GM21737 (cell line): ENCODE measurements around the gene SRL.
"Not testable (repeated sequence)": the region's sequence is repeated elsewhere in the genome, so short reads cannot be mapped to it uniquely, and the experiment has no call there.

ENCODE experiments used
- ATAC-seq: cut with Tn5 transposase; IDR thresholded peaks from one replicate; pipeline ENCODE4 v1.9.1; 2021; ENCODE audit warnings: mild to moderate bottlenecking, moderate library complexity; ENCODE audit not compliant: unreplicated experiment

Gene SRL

DNA sequence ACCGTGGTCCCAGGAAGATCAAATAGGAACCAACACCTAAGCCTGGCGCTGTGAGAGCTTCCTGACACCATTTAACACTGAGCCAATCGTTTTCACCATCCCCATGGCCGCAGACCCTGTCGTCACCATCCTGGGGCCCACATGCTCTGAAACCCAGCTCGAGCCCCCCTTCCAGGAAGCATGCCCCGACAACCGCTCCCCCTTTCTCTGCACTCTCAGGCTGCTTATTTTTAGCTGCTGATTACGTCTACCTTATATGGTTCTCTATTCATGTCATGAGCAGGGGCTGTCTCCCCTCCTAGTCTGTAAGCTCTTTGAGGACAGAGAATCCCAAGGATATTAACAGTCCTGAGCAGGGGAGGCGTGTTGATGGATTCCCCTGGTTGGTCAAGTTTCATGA is 10.5 kb downstream of the SRL start:
- no peak for ATAC-seq

DNA sequence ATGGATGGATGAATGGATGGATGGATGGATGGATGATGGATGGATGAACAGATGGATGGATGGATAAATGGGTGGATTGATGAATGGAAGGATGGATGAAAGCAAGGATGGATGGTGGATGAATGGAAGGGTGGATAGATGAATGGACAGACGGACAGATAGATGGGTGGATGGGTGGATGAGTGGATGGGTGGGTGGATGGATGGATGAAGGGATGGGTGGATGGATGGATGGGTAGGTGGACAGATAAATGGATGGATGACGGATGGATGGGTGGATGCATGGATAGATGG is 14.9 kb downstream of the SRL start:
- ATAC-seq = no peak

DNA sequence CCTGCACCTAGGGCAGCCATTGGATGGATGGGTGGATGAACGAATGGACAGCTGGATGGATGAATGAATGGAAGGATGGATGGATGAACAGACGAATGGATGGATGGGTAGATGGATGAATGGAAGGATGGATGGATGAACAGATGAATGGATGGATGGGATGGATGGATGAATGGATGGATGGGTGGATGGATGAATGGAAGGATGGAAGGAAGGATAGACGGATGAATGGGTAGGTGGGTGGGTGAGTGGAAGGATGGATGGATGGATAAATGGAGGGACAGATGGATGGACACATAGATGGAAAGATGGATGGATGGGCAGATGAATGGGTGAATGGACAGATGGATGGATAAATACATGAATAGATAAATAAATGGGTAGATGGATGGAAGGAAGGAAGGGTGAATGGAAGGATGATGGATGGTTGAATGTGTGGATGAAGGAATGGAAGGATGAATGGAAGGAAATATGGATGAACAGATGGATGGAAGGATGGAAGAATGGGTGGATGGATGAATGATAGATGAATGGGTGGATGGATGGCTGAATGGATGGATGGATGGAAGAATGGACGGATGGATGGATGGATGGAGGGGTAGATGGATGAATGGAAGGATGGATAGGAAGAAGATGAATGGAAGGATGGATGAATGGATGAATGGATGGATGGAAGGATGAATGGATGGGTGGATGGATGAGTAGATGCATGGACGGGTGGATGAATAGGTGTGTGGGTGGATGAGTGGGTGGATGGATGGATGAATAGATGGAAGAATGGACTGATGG is 15.4 kb downstream of the SRL start:
- ATAC-seq = no peak

DNA sequence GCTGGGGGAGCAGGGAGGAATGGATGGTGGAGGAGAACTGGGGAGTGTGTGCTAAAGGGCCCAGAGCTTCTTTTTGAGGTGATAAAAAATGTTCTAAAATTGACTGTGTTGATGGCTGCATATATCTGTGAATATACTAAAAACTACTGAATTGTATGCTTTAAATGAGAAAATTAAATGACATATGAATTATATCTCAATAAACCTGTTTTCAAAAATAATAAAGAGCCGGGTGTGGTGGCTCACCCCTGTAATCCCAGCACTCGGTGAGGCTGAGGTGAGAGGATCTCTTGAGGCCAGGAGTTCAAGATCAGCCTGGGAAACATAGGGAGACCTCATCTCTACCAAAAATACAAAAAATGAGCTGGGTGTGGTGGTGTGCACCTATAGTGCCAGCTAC is 16.8 kb downstream of the SRL start:
- ATAC-seq = no peak

DNA sequence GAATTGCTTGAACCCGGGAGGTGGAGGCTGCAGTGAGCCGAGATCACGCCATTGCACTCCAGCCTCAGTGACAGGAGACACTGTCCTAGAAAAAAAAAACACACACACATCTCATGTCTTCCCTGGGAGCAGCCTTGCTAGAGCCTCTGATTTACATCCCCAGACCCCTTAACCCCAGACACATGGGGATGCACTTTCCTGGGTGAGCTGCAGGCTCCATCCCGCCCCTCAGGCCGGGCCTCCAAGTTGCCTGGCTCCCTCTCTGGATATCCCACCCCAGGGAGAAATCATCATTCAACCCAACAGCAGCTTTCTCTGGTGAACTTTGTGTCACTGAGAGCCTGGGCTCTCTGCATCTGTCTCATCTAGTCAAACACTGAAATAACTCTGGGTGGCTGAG is 21.5 kb downstream of the SRL start:
- ATAC-seq = no peak

DNA sequence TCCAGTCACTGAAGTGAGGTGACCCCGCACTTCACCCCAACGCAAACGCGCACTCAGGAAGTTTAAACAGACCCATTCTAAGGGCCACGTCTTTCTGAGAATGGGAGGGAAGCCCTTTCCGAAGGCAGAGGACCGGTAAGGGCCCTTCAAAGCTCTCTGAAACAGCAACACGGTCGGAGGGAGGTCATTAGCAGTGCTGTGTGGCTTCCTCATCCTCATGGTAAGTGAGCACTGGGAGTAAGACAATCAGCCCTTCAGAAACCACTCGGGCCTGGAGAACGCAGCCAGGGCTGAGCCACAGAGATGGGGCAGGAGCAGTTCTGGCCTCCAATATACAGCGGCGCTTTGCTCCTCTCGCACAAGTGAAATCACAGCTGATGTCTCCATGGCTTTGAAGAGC is 23.7 kb downstream of the SRL start:
- no peak for ATAC-seq

DNA sequence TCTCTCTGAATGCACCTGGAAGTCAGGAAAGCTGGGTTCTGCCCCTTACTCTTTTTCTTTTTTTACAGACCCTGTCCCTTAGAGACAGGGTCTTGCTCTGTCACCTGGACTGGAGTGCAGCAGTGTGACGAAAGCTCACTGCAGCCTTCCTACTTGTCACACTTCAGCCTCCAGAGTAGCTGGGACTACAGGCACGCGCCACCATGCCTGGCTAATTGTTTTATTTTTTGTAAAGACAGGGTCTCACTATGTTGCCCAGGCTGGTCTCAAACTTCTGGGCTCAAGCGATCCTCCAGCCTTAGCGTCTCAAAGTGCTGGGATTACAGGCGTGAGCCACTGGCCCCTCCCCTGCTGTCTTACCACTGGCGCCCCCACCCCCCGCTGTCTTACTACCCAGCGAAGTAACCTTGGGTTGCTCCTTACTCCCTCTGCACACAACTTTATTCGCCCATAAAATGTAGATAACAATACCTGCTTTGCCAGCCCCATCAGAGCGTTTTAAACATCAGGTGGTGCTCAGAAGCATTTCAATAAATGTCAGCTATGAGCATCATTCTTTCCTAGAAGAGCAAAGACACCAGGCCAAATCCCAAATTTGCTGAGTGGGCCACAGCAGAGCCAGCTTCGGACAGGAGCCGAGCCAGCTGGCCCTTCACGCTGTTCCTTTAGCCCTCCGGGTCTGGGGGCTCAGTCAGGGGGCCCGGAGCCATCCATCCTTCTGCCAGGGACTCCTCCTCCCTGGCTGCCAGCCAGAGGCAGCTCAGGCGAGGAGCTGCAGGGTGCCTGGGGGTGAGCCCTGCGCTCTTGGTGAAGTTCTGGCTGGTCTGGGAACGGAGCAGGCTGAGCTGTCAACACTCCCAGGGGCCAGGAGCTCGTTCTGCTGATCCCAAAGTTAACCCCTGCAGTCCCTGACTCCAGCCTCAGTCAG is 24.4 kb downstream of the SRL start:
- no peak for ATAC-seq

DNA sequence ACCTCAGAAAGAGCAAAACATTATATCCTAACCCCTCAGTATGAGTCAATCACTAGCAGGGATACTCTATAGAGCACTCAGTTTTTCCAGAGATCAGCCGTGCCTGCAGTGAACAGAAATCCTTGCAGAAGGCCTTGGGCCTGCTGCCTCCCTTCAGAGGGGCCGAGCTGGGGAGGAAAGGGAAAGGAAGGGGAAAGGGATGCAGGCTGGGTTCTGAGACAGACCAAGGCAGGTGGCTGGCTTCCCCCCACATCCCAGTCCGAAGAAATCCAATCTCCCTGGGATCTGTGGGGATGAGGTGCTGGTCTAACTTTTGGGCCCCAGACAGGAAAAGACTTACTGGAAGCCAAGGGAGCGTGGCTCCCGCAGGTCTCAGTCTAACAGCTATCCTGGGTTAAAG is 25.3 kb downstream of the SRL start:
- ATAC-seq = no peak

DNA sequence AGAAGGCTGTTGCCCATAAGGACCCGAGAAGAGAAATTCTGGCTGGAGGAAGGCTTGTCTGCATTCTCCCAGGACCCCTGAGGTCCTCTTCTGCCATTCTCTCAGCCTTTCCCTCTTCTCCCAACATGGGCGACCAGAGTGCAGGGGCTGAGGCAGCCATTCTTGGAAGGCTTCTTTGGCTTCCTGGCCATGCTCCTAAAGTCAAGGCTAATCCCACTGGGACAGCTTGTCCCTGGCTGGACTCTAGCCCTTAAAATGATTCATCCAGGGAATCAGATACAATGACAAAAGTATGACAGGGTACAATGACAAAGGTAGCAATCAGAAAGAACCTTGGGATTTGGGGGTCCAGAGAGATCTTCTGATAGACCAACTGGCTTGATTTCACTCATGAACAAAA is 26.8 kb downstream of the SRL start:
- no peak for ATAC-seq

DNA sequence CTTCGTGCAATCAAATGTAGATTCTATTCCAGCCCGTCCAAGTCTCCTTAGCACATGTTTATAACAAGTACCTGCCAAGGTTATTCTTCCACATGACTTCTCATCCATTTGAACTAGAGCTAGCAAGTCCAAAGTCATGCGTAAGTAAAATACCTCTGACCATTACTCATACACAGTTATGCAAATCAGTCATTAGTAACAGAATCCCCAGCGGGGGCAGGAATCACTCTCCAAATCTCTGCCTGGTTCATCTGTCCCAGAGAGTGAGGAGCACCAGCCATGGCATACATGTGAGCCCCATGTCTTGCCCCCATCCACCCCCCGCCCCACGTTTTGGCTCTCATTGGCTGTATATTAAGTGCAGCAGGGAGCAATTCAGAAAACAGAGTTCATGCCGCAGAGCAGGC is 27.7 kb downstream of the SRL start:
- no peak for ATAC-seq

DNA sequence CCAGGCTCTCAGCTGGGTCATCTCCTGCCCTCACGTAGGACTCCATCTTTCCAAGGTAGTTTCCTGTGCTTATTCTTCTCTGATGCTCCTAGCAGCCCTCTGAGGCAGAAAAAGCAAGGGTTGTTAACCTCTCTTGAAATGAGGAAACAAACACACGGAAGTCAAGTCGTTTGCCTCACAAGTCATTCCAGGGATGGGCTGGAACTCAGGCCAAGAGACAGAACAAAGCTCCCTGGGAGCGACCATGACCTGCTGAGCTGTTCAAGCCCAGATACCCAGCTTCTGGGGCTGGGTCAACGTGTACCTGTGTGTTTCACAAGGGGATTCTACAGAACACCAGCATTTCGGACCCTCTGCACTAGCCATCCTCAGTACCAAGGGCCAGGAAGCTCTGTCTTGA is 28.1 kb downstream of the SRL start:
- ATAC-seq = no peak

DNA sequence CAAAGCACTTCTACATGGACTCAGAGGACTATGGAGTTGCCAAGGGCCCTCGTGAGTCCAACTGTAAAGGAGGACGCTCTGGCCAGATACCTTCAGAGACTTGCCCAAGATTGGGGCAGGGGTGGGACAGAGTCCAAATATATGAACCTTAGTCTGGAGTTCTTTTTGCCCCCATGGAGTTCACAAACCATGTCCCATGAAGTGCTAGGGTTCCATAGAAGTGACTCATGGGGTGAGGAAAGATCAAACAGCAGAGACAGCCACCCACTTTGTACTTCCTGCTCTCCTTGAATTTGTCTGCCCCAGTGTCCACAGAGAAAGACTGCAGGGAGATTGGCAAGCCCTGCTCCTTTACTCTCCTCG is 29.0 kb downstream of the SRL start:
- no peak for ATAC-seq

DNA sequence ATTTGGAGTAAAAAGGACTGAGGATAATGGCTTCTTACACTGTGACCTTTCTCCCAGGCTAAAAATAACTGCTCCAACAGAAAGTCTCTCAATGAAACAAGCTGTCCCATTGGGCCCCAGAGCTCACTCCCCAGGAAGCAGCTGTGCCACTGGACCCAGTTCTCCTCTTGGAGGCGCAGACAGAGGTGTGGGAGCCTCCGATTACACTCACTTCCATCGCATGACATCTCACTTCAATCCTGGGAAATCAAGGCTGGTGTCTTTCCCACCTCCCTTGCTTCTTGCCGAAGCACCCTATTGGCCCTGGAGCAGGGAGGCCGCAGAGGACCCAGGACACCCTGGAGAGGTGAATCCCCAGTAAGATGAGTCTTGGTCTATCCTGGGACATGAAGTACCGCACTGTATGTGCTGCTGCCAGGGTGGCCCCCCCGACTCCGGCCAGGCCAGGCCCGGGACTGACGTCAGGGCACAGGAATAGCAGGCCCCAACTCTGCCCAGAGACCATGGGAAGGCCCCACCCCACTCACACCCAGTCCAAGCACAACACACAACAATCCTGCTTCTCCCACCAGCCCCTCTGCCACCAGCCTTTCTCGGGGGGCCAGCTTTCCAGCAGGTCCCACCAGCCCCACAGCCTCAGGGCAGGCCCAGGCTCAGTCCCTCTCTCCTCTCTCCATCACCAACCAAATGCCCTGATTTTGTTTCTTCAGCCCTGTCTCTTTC is 29.5 kb downstream of the SRL start:
- no peak for ATAC-seq

DNA sequence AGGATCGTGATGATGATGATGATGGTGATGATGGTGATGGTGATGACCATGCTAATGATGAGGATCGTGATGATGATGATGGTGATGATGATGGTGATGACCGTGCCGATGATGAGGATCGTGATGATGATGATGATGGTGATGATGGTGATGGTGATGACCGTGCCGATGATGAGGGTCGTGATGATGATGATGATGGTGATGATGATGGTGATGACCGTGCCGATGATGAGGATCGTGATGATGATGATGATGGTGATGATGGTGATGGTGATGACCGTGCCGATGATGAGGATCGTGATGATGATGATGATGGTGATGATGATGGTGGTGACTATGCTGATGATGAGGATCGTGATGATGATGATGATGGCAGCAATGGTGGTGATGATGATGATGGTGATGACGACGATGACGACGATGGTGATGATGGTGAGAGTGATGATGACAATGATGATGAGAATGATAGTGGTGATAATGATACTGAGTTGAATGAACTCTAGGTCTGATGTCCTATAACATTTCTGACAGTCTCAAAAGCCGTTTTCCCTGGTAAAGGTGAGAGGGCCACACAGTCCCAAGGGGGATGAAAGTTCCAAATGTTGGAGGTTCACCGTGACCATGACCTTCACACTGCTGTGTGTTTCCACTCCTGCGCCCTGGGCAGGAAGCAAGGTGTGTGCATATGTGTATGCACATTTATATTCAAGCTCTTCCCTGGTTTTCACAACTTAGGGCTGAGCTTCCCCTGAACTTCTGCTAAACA is 30.3 kb downstream of the SRL start:
- ATAC-seq = not testable (repeated sequence)

DNA sequence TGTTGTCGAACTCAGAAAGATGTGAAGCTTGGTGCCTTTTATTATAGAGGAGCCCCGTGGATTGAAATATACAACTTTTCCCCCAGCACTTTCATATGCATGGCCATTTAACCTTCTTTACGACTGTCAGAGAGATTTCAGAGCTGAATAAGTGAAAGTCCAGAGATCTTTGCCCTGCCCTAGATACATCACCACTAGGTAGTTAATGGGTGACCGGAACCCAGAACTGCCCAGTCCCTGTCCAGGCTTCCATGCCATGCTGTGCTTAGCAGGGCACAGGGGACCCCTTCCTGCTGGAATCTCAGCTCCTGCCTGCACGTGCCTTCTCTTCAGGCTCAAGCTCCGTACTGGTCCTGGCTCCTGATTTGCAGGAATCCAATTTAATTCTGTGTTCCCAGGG is 32.2 kb downstream of the SRL start:
- no peak for ATAC-seq

DNA sequence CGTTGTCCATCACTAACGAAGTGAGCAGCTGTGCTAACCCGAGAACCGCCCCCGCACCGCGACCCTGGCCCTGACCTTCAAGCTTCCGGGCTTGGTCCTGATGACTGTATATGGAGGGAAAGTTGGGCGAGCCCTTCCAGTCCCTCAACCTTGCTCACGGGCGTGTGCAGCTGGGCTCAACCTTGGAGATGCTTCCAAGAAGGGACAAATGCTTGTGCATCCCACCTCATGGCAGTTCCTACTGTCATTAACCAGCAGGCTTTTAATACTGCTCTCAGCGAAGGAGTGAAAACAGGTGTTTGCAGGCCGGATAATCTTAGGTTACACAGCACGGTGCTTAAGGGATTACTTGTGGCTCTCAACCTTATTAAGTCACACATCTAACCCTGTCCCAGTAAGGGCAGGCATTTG is 33.5 kb downstream of the SRL start:
- no peak for ATAC-seq

DNA sequence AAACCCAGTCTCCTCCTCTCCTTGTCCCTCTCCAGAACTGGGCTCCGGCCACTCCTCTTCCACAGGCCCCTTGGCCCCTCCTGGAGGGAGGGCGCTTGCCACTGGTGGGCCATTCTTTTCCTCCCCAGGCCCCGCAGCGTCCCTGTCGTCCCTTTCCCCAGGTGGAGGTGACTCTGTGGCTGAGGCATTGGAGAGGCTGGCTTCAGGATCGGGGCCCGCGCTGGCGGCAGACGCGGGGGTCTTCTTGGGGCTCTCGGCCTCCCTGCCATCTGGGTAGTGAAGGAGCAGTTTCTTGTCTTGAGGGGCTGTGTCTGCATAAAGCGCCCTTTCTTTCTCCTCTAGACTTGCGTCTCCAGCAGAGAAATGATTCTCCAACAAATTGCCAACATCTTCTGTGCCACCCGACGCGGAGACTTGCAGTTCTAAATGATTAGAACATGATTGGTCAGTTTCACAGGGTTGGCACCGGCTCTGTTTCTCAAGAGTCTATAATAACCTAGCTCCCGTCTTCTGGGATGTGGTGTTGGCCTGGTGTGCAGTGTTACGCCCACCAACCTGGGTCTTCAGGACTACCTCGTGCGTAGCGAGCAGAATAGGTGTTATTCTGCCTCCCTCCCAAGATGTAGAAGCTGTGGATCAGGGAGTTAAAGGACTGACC is 34.1 kb downstream of the SRL start:
- no peak for ATAC-seq

DNA sequence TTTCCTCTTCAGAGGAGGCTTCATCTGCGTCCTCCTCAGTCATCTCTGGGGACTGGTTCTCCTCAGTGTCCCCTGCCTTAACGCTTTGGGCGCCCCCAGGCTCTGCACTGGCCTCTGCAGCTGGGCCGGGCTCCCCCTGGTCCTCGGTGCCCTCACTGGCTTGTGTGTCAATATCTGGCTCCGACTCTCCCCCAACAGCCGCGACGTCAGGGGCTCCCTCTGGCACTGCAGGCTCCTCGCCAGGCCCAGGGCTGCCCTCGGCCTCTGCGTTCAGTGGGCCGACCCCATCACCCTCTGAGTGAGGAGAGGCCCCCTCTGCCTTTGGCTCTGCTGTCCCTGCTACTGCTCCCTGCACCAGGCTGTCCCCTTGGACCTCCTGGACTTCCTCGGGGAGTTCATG is 34.7 kb downstream of the SRL start:
- ATAC-seq = no peak

DNA sequence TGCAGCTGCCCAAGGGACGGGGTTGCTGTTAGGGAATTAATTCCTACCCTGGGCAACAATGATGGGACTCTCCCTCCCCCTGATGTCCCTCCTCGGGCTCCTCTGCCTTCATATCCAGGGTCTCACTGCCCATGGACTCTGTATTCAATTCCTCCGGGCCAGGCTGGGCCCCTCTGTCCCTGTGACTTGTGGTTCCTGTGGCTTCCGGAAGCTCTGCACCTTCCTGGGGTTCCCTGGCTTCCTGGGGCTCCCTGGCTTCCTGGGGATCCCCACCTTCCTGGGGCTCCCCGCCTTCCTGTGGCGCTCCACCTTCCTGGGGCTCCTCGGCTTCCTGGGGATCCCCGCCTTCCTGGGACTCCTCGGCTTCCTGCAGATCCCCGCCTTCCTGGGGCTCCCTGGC is 35.2 kb downstream of the SRL start:
- ATAC-seq = no peak

DNA sequence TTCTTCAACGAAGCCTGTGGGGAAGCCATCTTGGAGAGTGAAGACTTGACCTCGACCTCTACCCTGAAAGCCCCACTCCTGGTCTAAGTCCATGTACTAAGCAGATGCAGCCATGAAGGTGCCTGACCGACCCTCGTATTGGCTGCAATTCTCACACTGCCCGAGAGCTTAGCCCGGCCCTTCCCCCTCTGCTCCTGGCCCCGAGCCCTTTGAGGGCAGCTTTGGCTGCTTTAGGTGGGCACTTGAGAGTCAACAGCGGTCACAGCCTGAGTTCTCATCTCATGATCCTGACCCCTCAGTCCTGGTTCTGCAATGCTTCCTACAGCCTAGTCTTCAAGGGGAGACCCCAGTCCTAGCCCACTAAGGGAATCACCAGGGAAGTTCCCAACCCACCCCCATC is 35.9 kb downstream of the SRL start:
- no peak for ATAC-seq

DNA sequence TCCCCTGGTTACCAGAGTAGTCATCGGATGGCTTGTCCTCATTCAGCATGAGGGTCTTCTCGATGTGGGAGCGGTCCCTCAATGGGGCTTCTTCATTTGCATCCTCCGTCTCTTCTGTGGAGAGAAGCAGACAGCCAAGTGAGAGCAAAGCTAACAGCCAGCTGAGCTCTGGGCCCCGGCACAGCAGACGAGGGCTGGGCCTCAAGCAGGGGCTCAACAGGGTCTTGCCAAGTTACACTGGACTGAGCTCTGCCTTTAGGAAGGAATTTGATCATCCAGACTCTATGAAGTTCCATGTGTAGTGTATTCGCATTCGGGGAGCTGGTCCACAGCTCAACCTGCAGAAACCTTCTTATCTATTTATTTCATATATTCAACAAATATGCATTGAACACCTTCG is 37.4 kb downstream of the SRL start:
- no peak for ATAC-seq
